NCI-H1694 treated with DMSO at 0.1 percent for 48 hours (cell line): ENCODE measurements around the gene RAET1L.
"Not testable (repeated sequence)": the region's sequence is repeated elsewhere in the genome, so short reads cannot be mapped to it uniquely, and the experiment has no call there.

ENCODE experiments used
- DNase-seq: peaks from one replicate; lab custom pipeline; 2025; lab: John Stamatoyannopoulos, UW

Gene RAET1L

GRCh38 chr6:150016324-150017185 is 8.8 kb downstream of the RAET1L start:
- DNase-seq = peak; percentile 42

DNA sequence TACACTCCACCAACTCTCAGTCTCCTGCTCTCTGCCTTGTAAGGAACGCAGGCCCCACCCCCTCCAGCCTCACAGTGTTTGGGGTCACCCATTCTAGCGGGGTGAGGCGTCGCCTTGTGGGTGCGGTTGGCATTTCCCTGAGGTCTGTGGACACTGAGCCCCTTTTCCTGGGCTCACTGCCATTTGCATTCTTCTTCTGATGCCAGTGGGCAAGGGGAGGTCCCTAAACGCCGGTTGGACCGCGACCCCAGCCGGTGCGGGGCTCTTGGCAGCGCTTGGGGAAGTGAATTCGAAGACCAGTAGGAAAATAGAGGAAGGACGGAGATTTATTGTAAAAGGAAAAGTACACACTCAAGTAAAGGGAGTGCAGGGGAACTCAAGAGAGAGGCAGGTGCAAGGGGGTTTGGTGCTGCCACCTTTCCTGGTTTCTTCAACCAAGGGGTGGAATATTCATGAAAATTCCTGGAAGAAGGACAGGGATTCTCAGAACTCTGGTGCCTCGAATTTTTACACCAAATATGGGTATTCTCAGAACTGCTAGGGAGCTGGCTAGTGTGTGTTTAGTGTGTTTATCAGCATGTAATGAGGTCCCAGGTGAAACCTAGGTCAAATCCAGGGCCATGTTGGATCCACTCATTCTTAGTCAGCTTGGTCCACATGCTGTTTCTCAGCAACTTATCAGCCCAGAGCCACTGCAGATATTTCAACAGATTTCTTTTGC is 9.9 kb downstream of the RAET1L start:
- not testable (repeated sequence) for DNase-seq

- not testable (repeated sequence) for DNase-seq
These were observed 10.6 kb downstream of the RAET1L start for GRCh38 chr6:150014623-150015280.

DNA sequence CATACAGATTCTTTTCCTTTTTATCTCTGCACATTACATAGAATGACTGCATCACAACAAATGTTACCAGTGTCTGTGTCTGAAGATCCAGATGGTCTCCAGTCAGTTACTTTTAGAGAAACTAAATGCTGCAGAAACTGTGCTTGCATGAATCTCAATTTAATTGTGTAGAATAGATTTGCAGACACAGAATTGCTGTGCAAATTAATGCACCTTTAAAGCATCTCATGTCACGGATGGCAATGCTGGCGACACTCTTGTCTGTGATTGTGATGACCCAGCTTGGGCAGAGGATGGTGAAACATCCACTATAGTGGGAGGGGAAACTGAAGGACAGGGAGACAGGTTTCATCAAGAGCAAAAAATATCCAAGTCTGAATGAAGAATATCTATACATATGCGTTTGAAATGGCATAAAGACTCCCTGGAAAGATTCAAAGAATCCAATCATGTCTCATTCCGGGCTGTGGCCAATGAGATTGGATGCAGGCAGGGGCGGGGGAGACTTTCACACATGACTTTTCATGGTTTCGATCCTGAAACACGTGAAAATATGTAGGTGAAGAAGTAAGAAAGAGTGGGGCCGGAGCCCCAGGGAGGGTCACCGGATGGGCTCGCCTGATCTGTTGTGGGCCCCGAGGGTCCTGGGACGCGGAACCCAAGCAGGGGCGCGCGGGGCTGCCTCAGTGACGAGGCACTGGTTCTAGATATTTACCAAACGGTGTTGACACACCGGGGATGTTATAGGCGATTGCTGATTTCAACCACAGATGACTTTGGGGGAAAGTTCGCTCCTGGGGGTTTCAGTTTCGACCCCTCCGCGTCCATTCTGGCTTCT is 11.3 kb downstream of the RAET1L start:
- DNase-seq = not testable (repeated sequence)

DNA sequence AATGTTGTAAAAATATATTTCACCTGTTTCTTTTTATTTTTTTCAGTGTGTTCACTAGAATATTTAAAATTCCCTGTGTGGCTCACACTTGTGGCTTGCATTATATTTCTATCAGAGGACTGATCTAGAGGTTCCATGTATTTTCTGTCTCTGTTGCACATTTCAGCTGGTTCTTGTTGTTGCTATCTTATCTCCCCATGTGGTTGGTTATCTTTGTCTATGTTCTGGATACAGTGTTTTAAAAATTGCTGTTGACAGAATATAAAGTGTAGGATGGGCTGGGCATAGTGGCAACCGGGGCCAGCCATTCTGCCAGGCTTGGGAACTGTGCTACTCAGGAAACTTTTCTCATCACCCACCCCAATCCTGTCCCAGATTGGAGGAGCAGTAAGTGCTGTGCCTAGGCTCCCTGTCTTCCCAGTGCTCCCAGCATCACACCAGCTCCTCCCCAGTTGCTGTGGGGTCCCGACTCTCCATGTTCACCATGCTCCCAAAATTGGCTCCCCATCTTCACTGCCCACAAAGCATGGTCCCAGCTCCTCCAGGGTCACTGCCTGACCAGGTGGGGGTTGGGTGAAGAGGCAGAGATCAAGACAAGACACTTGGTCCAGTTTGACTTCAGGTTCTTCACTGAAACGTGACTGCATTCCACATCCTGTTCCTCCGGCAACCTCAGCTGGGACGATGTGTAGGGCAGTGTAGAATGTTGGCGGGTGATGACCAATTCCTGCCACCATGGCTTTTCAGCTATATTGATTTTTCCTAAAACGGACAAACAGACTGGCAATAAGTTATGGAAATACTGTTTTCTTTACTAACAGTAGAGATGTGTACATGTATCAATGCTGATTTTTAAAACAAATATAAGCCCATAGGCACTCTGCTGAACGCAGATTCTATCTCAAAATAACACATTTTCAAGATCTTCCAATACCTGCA is 12.2 kb downstream of the RAET1L start:
- not testable (repeated sequence) for DNase-seq

GRCh38 chr6:150008588-150008987 is 16.7 kb downstream of the RAET1L start:
- DNase-seq = no peak

- DNase-seq = no peak
These were observed 18.3 kb downstream of the RAET1L start for GRCh38 chr6:150006961-150007464.

GRCh38 chr6:150005761-150006651 is 19.3 kb downstream of the RAET1L start:
- DNase-seq = no peak

DNA sequence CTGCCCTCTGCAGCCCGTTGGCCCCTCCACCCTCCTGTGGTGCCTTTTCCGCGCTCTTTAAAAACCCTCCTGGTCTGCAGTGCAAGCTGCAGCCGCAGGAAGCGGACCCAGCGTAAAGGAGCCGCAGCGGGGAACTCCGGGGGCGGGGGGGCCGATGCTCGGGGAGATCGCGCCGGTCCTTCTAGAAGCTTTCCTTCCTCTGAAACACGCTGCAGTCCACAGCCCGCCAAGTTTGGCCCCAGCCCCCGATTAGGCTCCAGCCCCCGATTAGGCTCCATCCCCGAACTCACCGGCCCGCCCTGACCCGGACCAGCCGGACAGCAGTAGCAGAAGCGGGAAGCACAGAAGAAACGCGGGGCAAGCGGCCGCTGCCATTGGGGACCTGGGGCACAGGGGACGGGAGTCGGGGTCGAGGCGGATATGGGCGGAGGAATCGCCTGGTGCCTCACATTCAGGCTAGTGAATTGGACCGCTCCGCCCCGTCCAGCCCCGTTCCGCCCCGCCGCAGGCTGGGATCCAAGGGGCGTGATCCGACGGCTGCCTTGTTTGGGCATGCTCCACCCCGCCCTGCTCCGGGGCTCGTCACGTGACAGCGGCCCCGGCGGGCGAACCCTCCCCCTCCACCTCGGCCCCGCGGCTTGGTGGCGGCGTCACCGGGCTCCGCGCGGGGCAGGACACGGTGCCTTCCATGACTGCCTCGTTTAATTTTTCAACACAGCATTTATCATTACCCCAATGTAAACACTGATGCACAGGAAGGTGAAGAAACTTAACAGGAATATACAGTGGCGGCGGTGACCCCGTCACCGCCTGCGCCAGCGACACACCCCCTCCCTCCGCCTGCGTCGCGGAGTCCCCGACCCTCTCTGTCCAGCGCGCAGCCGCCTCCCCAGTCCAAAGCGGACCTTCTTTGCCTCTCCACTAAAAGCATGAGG is 20.3 kb downstream of the RAET1L start:
- peak; percentile 66 for DNase-seq

- no peak for DNase-seq
These were observed 21.1 kb downstream of the RAET1L start for GRCh38 chr6:150004101-150004782.

DNA sequence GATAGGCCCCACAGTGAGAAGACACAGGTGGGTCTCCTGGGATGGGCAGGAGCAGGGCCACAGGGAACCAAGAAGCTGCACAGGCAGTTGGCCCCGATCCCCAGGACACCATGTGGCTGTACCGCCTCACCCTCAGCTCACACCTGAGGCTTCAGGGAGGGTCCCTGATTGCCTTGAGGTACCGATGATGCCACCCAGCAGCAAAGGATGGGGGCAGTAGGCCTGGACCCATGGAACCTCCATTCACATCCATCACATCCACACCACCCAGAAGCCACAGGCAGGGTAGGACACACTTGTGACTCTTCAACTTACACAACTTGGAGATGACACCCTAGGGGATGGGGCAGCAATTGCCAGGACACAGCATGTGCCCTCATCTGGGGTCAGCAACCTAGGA is 21.7 kb downstream of the RAET1L start:
- not testable (repeated sequence) for DNase-seq

- no peak for DNase-seq
These were observed 22.6 kb downstream of the RAET1L start for GRCh38 chr6:150002710-150003109.

DNA sequence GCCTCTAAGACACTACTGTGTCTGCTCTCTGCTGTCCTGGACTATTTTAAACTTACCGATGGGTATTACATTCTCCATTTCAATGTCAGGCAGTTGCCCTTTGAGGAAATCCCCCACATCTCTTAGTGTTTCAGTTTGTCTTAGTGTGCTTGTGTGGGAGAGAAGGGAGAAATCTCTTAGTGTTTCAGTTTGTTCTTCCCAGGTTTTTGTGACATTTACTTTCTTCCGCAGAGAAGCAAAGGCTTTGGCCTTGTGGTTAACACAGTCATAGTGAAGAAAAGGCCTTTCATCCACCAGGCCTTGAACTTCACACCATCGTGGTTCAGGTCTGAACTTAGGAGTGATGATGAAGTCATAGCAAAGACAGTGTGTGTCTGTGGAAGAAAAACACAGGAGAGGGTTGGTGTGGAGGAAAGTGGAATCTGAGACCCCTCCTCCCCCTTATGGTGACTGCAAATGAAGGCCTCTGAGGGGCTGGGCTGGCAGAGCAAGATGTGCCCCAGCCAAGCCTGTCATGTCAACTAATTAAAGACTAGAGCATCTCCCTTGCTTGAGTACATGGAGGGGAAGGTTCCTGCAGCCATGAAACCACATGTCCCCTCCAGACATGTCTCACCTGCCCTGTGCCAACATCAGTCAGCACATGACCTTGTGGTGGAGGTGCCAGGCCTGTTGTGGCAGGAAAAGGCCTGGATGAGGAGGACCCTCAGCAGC is 23.9 kb downstream of the RAET1L start:
- no peak for DNase-seq

DNA sequence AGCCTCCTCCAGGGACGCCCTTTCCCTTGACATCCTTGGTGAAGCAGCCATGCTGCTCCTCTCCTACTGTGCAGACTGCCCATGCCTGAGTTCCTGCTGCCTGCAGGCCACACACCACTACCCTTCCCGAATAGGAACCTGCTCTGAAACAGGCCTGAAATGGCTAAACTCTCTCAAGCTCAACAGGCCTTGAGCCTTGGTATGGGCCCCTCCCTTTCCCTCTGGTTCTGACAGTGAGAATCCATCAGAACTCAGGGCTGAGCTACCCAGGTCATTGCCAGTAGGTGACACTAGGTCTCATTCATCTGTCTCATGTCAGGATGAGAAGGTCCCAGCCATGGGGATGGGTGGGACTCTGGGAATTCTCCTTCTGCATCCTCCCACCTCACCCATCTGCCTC is 25.7 kb downstream of the RAET1L start:
- DNase-seq = no peak

DNA sequence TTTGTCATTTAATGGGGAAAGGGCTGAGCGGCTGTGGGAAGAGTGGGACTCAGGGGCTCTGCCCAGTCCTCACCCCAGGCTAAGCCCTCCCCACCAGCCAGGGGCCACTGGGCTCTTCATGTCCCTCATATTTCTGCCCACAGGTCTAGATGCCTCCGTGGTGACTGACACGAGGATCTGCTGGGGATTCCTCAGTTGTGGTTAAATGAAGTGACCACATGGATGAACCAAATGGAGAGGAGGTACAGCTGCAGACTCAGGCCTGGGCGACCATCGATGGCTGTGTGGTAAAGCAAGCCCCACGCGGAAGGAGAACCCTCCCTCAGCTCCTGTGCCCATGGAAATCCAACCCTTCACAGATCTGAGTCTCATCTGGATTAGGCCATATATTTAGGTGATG is 29.4 kb downstream of the RAET1L start:
- DNase-seq = no peak

DNA sequence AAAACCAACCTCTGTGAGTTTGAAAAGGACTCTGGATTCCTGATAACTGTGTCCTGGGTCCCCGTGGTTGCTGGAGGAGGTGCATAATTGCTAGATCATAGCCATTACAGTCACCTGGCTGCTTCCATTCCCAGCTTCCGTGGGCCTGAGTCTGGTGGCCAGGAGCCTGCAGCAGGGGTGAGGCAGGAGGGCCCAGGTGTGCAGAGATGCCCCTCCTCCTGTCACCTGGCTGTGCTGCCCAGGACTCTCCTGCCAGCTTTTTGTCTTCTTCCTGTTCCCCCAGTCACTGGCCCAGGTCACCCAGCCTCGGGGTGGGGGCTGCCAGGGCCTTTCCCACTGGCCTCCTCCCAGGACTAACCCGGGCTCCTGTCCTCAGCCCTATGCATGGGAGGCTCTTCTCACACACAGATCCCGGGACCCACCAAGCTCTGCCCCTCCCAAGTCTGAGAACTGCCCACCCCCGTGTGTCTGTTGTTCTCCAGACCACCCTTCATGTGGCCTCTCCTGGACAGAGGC is 30.0 kb downstream of the RAET1L start:
- no peak for DNase-seq

DNA sequence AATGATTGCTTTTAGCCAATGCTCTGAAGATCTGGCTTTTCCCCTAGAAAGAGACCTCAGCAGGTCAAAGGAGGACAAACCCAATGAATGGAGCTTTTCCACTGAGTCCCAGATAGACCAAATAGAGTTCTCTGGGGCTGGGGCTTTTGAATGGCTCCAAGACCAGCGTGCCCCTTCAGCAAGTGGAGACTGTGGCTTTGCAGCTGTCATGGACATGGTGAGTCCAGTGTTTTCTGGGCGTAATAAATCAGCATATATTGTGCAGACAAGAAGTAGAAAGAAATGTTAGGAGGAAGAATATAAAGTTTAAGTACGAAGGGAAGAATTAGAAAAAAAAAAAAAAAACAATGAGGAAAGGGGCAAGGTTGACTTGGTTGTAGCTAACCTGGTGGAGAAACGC is 33.5 kb downstream of the RAET1L start:
- DNase-seq = no peak
